NCI-H748 (cell line): ENCODE measurements around the gene THOC6.
"Not testable (repeated sequence)": the region's sequence is repeated elsewhere in the genome, so short reads cannot be mapped to it uniquely, and the experiment has no call there.

ENCODE experiments used
- DNase-seq: peaks from one replicate; lab custom pipeline; 2025; ENCODE audit not compliant: unreplicated experiment; lab: John Stamatoyannopoulos, UW

The THOC6 gene

GRCh38 chr16:3053330-3053710 is 29.5 kb downstream of the THOC6 start:
- DNase-seq, result not testable (repeated sequence)

GRCh38 chr16:3054965-3055733 is 31.3 kb downstream of the THOC6 start:
- no peak for DNase-seq

- not testable (repeated sequence) for DNase-seq
These were observed 31.9 kb downstream of the THOC6 start for GRCh38 chr16:3055734-3056115.

GRCh38 chr16:3056336-3057180 is 32.7 kb downstream of the THOC6 start:
- no peak for DNase-seq

DNA sequence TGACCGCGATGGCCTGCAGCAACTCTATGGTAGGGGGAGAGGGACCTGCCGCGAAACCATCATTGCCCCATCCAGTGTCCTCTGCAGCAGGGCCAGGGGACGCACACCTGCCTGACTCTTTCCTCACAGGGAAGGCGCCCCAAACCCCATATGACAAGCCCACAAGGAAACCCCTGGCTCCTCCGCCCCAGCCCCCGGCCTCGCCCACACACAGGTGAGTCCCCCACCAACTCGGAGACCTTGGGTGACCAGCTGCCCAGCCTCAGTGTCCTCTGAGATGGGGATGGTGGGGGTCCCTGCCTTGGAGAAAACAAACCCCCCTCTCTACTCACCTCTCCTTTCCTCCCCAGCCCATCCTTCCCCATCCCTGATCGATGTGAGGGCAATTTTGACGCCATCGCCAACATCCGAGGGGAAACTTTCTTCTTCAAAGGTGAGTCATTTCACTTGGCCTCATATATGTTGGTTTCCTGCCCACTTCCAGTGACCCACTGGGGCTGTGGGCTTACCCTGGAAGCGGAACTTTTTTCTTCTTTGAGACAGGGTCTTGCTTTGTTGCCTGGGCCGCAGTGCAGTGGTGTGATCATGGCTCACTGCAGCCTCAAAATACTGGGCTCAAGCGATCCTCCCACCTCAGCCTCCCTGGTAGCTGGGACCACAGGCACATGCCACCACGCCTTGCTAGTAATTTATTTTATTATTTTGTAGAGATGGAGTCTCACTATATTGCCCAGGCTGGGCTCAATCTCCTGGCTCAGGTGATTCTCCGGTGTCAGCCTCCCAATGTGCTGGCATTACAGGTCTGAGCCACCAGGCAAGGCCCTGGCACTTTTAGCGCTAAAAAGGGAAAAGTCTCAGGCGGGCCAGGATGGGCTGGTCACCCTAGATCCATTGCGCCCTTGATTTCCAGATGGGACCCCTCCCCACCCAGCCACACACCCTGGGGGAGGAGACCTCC is 33.6 kb downstream of the THOC6 start:
- DNase-seq, result no peak

- peak; percentile 55 for DNase-seq
These were observed 34.5 kb downstream of the THOC6 start for GRCh38 chr16:3058139-3059030.

DNA sequence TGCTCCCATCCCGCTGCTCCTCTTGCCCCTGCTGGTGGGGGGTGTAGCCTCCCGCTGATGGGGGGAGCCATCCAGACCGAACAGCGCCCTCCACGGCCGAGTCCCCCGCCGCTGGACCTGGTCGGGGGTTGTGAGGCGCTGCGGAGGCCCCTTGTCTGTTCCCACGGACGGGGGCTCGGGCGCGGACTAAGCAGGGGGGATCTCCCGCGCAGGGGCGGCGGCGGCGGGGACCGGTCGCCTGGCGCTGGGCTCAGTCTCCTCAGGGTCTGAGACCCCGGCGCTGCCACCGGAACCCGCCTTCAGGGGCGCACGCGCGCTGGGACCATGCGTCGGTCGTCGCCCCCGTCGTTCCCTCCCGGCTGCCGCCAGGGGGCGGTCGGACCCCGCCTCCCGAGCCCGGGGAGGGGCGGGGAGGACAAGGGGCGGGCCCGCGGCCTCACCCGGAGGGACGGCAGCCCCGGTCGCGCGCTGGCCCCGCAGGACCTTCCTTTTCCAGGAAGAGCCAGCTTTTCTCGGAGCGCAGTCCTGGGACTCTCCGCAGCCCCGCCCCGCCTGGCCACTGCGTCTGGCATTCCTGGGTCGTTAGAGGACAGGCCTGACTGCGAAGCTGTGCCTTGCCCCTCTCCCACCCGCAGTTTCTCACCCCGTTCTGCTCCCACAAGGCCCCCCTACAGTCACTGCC is 35.3 kb downstream of the THOC6 start:
- DNase-seq, result peak; percentile 78

GRCh38 chr16:3059723-3060242 is 35.9 kb downstream of the THOC6 start:
- DNase-seq, result no peak

GRCh38 chr16:3060339-3061127 is 36.7 kb downstream of the THOC6 start:
- no peak for DNase-seq

DNA sequence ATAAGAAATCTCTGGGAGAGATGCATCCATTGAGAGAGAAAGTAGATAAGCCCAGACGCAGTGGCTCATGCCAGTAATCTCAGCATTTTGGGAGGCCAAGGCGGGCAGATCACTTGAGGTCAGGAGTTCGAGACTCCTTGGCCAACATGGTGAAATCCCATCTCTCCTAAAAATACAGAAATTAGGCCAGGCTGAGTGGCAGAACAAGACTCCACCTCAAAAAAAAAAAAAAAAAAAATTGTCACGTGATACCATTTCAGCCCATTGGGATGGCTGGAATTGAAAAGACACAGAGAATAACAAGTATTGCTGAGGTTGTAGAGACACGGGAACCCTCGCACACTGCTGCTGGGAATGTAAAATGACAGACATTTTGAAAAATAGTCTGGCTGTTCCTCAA is 38.7 kb downstream of the THOC6 start:
- no peak for DNase-seq

GRCh38 chr16:3063625-3064386 is 40.0 kb downstream of the THOC6 start:
- no peak for DNase-seq

DNA sequence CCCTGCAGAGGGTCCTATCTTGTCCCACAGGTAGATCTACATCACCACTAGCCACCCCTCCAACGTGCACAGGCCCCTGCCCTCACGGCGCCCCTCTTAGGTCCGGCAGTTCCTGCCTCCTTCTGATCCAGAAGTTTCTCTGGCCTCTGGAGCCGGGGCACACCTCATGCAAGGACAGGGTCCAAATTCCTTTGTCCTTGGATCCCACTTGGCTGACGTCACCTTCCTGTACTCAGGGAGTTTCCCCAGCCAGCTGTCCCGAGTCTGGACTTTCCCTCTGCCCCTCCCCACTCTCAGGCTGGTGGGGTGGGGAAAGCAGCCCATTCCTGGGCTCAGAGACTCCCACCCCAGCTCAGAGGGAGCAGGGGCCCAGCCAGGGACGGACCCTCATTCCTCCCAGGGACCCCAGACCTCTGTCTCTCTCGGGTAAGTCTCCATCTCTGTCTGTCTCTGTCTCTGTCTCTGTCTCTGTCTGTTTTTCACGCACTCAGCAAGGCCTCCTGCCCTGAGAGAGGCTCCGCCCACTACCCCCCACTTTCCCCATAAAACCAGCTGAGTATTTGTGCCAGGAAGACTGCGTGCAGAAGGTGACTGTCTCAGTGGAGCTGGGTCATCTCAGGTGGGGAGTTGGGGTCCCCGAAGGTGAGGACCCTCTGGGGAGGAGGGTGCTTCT is 41.4 kb downstream of the THOC6 start, which contains the start of gene IL32:
TSS of gene IL32 (plus strand) at position 572 of the 673 bp plus-strand sequence. CDS start 172 bp downstream, outside the sequence.
- no peak for DNase-seq

- no peak for DNase-seq
These were observed 42.1 kb downstream of the THOC6 start for GRCh38 chr16:3065742-3066439.

DNA sequence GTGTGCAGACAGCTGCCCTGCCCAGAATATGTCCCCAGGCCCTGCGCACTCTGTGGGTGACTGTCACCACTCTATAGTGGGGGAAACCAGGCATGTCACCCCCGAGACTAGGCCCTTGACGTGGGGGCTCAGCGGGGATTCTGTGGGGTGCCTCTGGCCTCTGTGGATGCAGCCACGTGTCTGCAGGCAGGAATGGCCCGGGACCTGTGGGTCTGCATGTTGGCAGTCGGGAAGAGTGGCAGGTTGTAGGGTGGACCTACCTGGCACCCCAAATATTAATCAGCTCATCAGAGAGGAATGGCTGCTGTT is 42.6 kb downstream of the THOC6 start:
- DNase-seq, result no peak

DNA sequence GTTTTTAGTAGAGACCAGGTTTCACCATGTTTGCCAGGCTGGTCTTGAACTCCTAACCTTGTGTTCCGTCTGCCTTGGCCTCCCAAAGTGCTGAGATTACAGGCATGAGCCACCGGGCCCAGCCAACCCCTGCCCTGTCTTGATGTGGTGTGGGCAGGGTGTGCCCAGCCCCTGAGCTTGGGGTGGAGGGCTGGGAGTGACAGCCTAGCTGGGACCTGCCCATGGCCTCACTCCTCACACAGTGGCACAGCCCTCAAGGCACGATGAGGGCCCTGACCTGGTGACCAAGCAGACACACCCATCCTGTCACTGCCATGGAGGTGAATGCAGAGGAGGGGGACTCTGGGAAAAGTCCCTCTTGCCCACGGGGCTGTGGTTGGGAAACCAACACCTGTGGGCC is 44.7 kb downstream of the THOC6 start:
- no peak for DNase-seq

- DNase-seq, result not testable (repeated sequence)
These were observed 45.3 kb downstream of the THOC6 start for GRCh38 chr16:3069146-3069545.
